IPS-18c (cell line): ENCODE measurements around the gene GLB1L3.

Experiments
- H3K4me3 ChIP-seq: 2 replicates; pipeline ENCODE4 v1.7.0; 2013; ENCODE audit warnings: low read depth, mild to moderate bottlenecking, low read length, moderate library complexity; ENCODE audit not compliant: insufficient read depth
- H3K9me3 ChIP-seq: one replicate; pipeline ENCODE4 v1.6.1; 2013; ENCODE audit warnings: mild to moderate bottlenecking, low read length, moderate library complexity; ENCODE audit not compliant: control insufficient read depth, insufficient read depth

GLB1L3 gene

DNA sequence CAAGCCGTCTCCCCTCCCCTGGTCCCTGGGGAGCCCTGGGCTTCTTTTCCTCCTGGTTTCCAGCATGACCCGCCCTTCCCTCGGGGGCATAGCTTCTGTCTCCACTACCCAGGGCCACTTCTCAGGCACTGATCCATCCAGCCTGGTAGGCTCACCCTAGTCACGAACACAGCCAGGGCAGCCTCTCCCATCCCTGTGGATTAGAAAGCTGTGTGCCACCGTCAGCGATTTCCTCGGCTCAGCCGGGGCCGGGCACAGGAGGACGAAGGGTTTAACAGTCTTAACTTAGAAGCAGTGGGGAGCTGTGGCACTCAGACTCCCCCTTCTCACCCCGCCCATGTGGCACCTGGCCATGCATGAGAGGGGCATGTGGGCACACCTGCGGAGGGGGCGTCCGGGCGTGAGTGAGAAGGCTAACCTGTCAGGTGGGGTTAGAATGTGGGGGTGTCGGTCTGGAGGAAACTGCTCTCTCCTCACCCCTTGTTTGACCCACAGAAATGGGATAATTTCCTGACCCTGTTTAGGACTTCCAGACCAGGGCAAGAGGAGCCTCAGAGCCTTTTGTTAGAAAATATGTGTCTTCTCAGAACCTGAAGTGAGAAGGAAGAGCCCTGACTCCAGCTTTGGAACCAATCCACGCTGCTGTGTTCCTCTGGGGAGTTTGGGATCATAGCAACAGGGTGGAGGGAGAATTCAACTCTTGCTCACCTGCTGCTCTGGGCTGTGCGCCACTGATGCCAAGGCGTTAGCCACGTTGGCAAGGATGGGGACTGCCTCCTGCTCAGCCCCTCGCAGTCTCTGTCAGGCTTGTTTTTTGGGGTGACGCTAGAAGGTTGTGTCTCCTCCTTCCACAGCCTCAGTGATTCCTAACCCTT, 70.2 kb downstream of the GLB1L3 start:
- peaks cover 2% of the 10 kb centered on the region for H3K9me3 ChIP-seq
- no peak overlapping the region for H3K4me3 ChIP-seq

DNA sequence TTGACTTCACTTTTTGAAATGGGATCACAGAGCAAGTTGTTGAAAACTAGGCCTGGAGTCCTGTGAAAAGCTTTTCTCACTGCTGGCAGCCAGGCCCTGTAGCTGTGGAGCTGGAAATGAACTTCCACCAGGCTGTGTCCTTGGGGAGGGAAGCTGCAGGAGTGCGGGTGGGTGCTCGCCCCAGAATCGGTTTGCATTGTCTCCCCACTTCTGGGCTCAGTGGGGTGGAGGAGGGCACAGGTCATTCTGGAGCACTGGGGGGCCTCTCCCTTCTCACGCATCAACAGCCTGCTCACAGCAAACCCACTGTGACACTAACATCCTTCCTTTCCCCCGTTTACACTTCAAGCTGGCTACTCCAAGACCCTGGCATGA, 70.8 kb downstream of the GLB1L3 start:
- H3K9me3 ChIP-seq = peaks cover 2% of the 10 kb centered on the region
- no peak overlapping the region for H3K4me3 ChIP-seq

GRCh38 chr11:134347441-134347840, 71.3 kb downstream of the GLB1L3 start:
- no peak overlapping the region for H3K4me3 ChIP-seq
- peaks cover 2% of the 10 kb centered on the region for H3K9me3 ChIP-seq

DNA sequence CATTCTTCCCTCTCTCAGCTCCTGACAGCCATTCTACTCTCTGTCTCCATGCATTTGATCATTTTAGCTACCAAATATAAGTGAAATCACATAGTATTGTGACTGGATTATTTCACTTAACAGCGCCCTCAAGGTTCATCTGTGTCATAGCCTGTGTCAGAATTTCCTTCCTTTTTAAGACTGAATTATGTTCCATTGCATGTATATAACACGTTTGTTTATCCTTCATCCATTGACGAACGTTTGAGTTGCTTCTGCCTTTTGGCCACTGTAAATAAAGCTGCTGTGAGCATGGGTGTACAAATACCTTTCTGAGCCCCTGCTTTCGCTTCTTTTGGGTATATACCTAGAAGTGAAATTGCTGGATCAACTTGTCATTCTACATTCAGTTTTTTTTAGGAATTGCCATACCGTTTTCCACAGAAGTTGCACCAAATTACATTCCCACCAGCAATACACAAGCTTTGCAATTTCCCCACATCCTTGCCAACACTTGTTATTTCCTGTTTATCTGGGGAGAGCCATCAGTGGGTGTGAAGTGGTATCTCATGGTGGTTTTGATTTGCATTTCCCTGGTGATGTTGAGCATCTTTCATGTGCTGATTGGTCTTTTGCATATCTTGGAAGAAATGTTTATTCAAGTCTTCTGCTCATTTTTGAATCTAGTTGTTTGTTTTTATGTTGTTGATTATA, 73.1 kb downstream of the GLB1L3 start:
- no peaks in the 10 kb centered on the region for H3K9me3 ChIP-seq
- H3K4me3 ChIP-seq = no peak overlapping the region

GRCh38 chr11:134349802-134350355, 73.7 kb downstream of the GLB1L3 start:
- Histone ChIP-seq H3K4me3 (no peak overlapping the region), H3K9me3 (no peaks in the 10 kb centered on the region)

- no peaks in the 10 kb centered on the region for H3K9me3 ChIP-seq
- H3K4me3 ChIP-seq = no peak overlapping the region
These were observed 74.2 kb downstream of the GLB1L3 start for GRCh38 chr11:134350381-134350780.

DNA sequence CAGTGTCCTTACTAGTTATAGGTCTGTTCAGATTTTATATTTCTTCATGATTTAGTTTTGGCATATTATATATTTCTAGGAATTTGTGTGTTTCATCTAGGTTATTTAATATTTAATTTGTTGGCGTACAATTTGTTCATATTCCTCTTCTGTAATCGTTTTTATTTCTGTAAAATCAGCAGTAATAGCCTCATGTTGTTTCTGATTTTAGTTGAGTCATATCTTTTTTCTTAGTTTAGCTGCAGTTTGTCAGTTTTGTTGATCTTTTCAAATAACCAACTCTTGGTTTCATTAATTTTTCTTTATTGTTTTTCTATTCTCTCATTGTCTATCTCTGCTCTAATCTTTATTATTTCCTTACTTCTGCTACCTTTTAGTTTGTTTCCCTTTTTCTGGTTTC, 75.9 kb downstream of the GLB1L3 start:
- Histone ChIP-seq H3K4me3 (no peak overlapping the region), H3K9me3 (no peaks in the 10 kb centered on the region)

DNA sequence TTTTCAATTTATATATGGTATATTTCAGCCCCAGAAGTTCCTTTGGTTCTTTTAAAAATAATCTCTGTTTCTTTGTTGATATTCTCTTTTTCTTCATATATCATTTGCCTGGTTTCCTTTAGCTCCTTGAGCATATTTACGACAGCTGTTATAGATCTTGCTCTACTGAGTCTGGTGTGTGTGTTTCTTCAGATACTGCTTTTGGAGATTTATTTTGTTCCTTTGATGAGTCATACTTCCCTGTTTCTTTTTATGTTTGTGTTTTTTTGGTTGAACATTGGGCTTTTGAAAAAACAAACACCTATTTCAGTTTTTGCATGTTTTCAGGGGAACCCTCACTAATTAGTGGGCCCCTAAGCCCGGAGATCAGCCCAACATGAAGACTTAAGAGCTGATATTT, 79.0 kb downstream of the GLB1L3 start:
- Histone ChIP-seq H3K4me3 (no peak overlapping the region), H3K9me3 (no peaks in the 10 kb centered on the region)

DNA sequence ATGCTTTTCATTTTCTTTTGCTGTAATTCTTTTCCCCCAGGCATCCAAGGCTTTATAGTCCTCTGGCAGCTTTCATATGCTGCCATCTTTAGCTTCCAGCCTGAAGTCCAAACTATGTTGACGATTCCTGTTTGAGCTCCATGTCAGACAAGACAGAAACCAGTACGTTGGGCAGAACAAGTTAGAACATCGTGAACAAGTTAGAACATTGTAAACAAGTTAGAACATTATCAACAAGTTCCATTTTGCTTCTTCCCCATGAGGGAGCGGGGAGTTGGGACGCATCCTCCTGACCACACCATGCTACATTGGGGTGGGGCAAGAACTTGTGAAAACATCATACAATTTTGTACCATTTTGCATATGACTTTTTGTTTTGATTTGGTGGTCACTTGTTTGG, 79.5 kb downstream of the GLB1L3 start:
- H3K9me3 ChIP-seq = no peaks in the 10 kb centered on the region

DNA sequence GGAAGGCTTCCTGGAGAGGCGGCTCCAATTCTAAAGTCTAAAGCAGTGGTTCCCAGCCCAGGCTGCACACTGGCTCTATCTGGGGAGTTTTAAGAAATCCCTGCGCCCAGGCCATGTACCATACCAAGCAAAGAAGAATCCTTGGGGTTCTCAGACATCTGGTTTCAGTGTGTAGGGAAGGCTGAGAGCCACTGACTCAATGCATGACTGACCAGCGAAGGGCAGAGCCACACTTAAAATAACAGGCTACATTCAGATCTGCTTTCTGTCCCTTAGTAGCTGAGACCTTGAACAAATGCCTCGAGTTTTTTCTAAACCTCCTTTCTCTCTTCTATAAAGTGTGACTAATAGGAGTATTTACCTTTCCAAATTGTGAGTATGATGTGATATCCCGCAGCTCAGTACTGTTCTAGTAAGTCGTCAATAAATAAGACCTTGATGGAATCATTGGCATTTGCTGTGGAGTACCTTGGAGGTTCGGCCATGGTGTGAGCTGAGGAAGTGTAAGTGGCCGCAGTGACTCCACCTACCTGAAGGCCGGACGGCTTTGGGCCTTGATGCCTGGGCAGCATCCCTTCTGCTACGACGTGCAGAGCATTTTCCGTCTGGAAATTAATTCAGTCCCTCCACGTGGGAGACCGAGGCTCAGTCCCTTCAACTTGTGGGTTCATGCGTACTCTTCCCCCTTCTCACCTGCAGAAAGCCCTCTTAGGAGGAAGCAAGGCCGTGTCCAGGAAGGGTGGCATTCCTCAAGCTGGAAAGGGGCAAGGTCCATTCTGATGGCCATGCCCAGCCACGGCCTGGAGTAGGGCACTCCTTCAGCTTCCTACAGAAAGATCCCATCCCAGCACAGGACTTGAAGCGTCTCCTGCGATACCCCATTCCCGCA, 80.7 kb downstream of the GLB1L3 start:
- peaks cover 2% of the 10 kb centered on the region for H3K9me3 ChIP-seq
- H3K4me3 ChIP-seq = no peak overlapping the region

More for the DNA sequence above, 79.5 kb downstream of the GLB1L3 start:
- H3K4me3 ChIP-seq = no peak overlapping the region

DNA sequence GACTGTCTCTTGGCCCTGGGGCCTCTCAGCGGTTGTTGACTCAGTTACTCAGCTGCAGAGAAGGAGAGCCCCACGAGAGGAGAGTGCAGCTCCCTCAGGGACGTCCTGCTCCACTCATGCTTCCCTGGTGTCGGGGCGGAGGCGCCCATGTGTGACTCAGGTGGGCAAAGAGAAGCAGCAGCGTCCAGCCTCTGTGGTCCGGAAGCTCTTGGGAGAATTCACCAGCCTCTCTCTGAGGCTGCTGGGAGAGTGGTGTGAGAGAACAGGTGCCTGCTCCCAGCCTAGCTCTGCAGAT, 81.3 kb downstream of the GLB1L3 start:
- Histone ChIP-seq H3K9me3 (peaks cover 2% of the 10 kb centered on the region), H3K4me3 (no peak overlapping the region)

DNA sequence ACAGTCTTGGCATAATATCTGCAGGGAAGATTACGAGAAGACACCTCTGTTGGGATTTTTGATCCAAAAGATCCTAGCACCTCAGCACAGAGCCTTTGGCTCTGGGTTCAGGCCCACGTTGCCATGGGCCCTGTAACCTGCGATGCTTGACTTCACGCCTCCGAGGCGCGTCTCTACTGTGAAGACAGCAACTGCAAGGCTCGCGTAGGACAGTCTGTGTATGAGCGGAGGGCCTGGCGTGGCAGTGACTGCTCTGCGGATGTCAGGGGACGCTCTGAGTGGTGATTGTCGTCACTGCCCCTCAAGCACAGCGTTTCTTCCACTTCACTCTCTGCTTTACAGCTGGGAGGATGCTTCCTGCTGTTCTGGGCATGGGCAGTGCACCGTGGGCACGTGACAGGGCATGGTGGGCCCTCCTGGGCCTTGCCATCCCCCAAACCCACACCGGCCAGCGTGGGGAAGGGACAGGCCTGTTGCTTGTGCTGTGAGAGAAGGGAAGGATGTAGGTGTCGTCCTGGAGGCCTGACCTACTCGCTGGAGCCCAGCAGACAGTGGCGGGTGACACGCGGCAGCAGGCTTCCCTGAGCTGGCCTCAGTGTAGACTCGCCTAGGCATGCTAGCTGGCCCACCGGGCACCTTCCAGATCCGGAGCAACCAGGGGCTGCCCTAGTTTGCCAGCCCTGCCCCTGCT, 82.1 kb downstream of the GLB1L3 start:
- Histone ChIP-seq H3K9me3 (peaks cover 2% of the 10 kb centered on the region), H3K4me3 (no peak overlapping the region)

DNA sequence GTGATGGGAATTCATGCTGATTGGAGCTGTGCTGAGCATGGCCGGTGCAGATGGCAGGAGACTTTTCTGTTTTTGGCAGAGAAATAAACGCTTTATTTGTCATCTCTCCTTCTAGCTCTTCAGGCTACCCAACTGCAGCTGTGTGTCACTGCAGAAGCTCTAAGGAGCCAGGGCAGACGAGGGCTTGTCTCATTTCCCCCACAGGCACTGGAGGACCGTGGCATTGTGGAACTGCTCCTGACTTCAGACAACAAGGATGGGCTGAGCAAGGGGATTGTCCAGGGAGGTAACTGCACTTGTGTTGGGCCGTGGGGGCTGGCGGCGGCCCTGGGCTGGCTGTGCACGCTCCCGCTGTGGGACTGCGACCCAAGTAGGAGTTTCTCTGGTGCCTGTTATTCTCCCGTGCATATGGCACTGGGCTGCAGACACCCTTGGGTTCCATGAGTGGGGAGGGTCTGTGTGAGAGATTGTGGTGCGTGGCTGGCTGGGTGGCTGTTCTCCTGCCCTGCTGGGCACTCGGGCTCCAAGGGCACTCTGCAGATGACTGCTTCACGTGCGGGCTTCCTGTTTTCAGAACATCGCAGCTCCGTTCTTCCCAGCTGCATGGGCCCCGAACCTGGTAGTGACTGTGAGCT, 82.8 kb downstream of the GLB1L3 start:
- Histone ChIP-seq H3K4me3 (no peak overlapping the region), H3K9me3 (peaks cover 2% of the 10 kb centered on the region)

GRCh38 chr11:134359646-134360045, 83.5 kb downstream of the GLB1L3 start:
- Histone ChIP-seq H3K9me3 (peaks cover 2% of the 10 kb centered on the region), H3K4me3 (no peak overlapping the region)

GRCh38 chr11:134360050-134360835, 84.1 kb downstream of the GLB1L3 start:
- H3K9me3 ChIP-seq = peaks cover 2% of the 10 kb centered on the region
- H3K4me3 ChIP-seq = no peak overlapping the region

GRCh38 chr11:134361661-134362060, 85.5 kb downstream of the GLB1L3 start:
- Histone ChIP-seq H3K4me3 (no peak overlapping the region), H3K9me3 (peaks cover 2% of the 10 kb centered on the region)
